ENCODE measurements around the gene SMIM24. TPM values are rescaled to one million over a fixed set of nuclear protein-coding genes. Genes with fewer than 3 reads are reported as not detected.
A peak's percentile ranks its signal among the peaks of the same experiment; 100 is the strongest.

Gene SMIM24
- total RNA-seq, 2 experiments from 2014 or later, result 1.6 to 3.8 TPM

DNA sequence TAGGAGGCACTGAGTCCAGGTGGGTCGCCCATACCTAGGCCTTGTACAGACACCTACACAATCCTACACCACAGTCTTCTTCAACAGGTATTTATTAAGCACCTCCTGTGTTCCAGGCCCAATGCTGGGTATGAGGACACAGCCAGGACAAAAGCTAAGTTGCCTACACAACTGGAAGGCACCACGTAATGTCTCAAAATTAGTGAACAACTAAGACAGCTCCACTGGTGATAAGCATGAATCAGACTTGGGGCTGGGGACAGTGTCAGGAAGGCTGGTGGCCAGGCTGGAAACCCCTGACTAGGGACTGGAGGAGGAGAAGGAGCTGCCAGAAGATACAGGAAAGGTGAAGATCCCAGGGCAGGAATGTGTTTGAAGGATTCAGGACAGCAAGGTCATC, 2.4 kb downstream of the SMIM24 start:
- intact Hi-C loops (cut with micrococcal nuclease), result no loop called here

DNA sequence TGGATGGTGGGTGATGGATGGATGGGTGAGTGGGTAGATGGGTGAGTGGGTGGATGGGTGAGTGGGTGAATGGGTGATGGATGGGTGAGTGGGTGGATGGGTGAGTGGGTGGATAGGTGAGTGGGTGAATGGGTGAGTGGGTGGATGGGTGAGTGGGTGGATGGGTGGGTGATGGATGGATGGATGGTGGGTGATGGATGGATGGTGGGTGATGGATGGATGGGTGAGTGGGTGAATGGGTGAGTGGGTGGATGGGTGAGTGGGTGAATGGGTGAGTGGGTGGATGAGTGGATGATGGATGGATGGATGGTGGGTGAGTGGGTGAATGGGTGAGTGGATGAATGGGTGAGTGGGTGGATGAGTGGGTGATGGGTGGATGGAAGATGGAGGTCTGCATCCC, 2.8 kb downstream of the SMIM24 start:
- ChIA-PET POLR2A (interaction anchor here (0.6 to 1.3 kb wide), 2 partner anchors 23 to 430 kb away, joined by 3 to 4 read pairs; partner anchors contain the start of gene DOHH), CTCF (no interaction called here)
- intact Hi-C loops (cut with micrococcal nuclease), result no loop called here
- H3K36me3 Mint-ChIP-seq (ENCODE audit: low read depth), result no peaks in the 10 kb centered on the region
- TF ChIP-seq, protein P1, sequence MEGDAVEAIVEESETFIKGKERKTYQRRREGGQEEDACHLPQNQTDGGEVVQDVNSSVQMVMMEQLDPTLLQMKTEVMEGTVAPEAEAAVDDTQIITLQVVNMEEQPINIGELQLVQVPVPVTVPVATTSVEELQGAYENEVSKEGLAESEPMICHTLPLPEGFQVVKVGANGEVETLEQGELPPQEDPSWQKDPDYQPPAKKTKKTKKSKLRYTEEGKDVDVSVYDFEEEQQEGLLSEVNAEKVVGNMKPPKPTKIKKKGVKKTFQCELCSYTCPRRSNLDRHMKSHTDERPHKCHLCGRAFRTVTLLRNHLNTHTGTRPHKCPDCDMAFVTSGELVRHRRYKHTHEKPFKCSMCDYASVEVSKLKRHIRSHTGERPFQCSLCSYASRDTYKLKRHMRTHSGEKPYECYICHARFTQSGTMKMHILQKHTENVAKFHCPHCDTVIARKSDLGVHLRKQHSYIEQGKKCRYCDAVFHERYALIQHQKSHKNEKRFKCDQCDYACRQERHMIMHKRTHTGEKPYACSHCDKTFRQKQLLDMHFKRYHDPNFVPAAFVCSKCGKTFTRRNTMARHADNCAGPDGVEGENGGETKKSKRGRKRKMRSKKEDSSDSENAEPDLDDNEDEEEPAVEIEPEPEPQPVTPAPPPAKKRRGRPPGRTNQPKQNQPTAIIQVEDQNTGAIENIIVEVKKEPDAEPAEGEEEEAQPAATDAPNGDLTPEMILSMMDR (IDR thresholded peaks at IDR 0.05), result no peak
- no peaks in the 10 kb centered on the region for H3K27me3 Mint-ChIP-seq
- no peaks in the 10 kb centered on the region for H3K9me3 Mint-ChIP-seq
- H3K4me3 Mint-ChIP-seq, result no peak overlapping the region
- H3K27ac Mint-ChIP-seq, result no peak overlapping the region
- H3K4me1 Mint-ChIP-seq (ENCODE audit: low read depth), result peaks cover 16% of the 10 kb centered on the region
- ATAC-seq (no peak), DNase-seq (no peak)

More for the DNA sequence above, 2.4 kb downstream of the SMIM24 start:
- no peaks in the 10 kb centered on the region for H3K27me3 Mint-ChIP-seq
- TF ChIP-seq, protein P1 (IDR thresholded peaks at IDR 0.05), result no peak
- no peaks in the 10 kb centered on the region for H3K9me3 Mint-ChIP-seq
- H3K4me3 Mint-ChIP-seq, result peak overlapping the region; percentile 47
- H3K4me1 Mint-ChIP-seq (ENCODE audit: low read depth), result peaks cover 16% of the 10 kb centered on the region
- H3K36me3 Mint-ChIP-seq (ENCODE audit: low read depth), result no peaks in the 10 kb centered on the region
- peak overlapping the region; percentile 69 for H3K27ac Mint-ChIP-seq
- ATAC-seq (no peak), DNase-seq (no peak)
- ChIA-PET POLR2A (interaction anchor here (0.6 kb wide), 1 partner anchor 430 kb away, joined by 4 read pairs; no protein-coding TSS in a partner anchor), CTCF (no interaction called here)

DNA sequence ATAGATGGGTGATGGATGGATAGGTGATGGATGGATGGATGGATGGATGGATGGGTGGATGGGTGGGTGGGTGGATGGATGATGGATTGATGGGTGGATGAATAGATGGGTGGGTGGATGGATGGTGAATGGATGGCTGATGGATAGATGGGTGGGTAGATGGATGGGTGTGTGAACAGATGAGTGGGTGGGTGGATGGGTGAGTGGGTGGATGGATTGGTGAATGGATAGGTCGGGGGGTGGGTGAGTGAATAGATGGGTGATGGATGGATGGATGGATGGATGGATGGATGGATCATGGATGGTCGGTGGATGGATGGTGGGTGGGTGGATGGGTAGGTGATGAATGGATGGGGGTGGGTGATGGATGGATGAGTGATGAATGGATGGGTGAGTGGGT, 3.5 kb downstream of the SMIM24 start:
- ChIA-PET CTCF (interaction anchor here (1.2 kb wide), 2 partner anchors 8 to 172 kb away, joined by 7 to 8 read pairs; no protein-coding TSS in a partner anchor), POLR2A (interaction anchor here (1.3 kb wide), 1 partner anchor 23 kb away, joined by 3 read pairs; the partner anchor contains the start of gene DOHH)
- TF ChIP-seq, protein P1 (IDR thresholded peaks at IDR 0.05), result no peak

DNA sequence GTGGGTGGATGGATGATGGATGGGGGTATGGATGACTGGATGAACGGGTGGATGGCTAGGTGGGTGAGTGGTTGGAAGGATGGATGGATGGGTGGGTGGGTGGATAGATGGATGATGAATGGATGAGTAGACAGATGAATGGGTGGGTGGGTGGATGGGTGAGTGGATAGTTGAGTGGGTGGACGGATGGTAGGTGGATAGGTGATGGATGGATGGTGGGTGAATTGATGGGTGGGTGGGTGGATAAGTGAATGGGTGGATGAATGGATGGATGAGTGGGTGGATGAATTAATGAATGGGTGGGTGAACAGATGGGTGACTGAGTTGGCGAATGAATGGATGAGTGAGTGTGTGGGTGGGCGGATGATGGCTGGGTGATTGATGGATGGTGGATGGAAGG, 4.9 kb downstream of the SMIM24 start:
- ATAC-seq, result no peak
- TF ChIP-seq, protein P1 (IDR thresholded peaks at IDR 0.05), result no peak

More for the DNA sequence above, 3.5 kb downstream of the SMIM24 start:
- intact Hi-C loops (cut with micrococcal nuclease), result no loop called here
- DNase-seq, result no peak
- H3K27ac Mint-ChIP-seq, result no peak overlapping the region
- H3K27me3 Mint-ChIP-seq, result no peaks in the 10 kb centered on the region
- H3K36me3 Mint-ChIP-seq (ENCODE audit: low read depth), result no peaks in the 10 kb centered on the region
- no peak overlapping the region for H3K4me3 Mint-ChIP-seq
- no peak for ATAC-seq
- no peaks in the 10 kb centered on the region for H3K9me3 Mint-ChIP-seq
- peaks cover 16% of the 10 kb centered on the region for H3K4me1 Mint-ChIP-seq (ENCODE audit: low read depth)

DNA sequence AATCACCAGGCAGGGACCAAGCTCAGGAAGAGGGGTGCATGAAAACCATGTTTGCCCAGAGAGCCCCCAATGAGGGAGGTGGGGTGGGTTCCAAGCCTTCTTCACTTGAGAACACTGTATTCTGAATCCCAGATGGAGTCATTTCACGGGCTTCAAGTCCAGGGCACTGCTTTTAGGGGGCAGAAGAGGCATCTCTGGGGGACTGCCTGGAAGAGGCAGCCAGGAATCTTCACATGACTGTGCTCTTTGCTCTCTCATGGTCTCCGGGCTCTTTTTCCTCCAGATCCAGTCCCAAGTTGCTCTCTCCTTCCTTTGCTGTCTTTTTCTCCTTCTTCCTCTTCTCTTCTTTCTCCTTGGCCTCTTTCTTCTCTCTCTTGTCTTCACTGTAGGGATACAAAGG, 5.7 kb downstream of the SMIM24 start:
- TF ChIP-seq, protein P1 (IDR thresholded peaks at IDR 0.05), result no peak
- no peaks in the 10 kb centered on the region for H3K9me3 Mint-ChIP-seq
- no peak for DNase-seq
- ATAC-seq, result no peak
- peaks cover 16% of the 10 kb centered on the region for H3K4me1 Mint-ChIP-seq (ENCODE audit: low read depth)
- no peak overlapping the region for H3K27ac Mint-ChIP-seq
- ChIA-PET CTCF (interaction anchor here (1.0 to 2.7 kb wide), 3 partner anchors 11 to 170 kb away, joined by 4 to 15 read pairs (median 6); no protein-coding TSS in a partner anchor), POLR2A (no interaction called here)
- H3K27me3 Mint-ChIP-seq, result no peaks in the 10 kb centered on the region
- H3K4me3 Mint-ChIP-seq, result no peak overlapping the region
- intact Hi-C loops (cut with micrococcal nuclease), result loop anchor here (5.0 kb wide), 1 partner anchor 152 kb away; no protein-coding TSS in a partner anchor
- H3K36me3 Mint-ChIP-seq (ENCODE audit: low read depth), result no peaks in the 10 kb centered on the region

More for the DNA sequence above, 4.9 kb downstream of the SMIM24 start:
- intact Hi-C loops (cut with micrococcal nuclease), result no loop called here
- H3K4me1 Mint-ChIP-seq (ENCODE audit: low read depth), result peaks cover 16% of the 10 kb centered on the region
- H3K4me3 Mint-ChIP-seq, result no peak overlapping the region
- ChIA-PET CTCF (interaction anchor here (1.2 kb wide), 2 partner anchors 9 to 171 kb away, joined by 7 to 8 read pairs; no protein-coding TSS in a partner anchor), POLR2A (no interaction called here)
- no peak for DNase-seq
- no peaks in the 10 kb centered on the region for H3K36me3 Mint-ChIP-seq (ENCODE audit: low read depth)
- no peak overlapping the region for H3K27ac Mint-ChIP-seq
- H3K9me3 Mint-ChIP-seq, result no peaks in the 10 kb centered on the region
- H3K27me3 Mint-ChIP-seq, result no peaks in the 10 kb centered on the region

Measured in activated CD8-positive, alpha-beta T cell treated with anti-CD3 and anti-CD28 coated beads for 36 hours (primary cell).